Esophagus squamous epithelium (tissue), 4 donors: ENCODE data around the gene KDELR3.

Source experiments
- POLR2A ChIP-seq, 4 donors: fragments of 450-650 bp; IDR thresholded peaks; one replicate each; pipeline ENCODE4 v1.6.1; 2017; ENCODE audit warnings: antibody characterized with exemption in 4 of 4, mild to moderate bottlenecking in 4 of 4, moderate library complexity in 3 of 4
- TF ChIP-seq, protein P1 (sequence below), 6 experiments: fragments of 450-650 bp in 4 of 6; fragments of 200-600 bp in 2 of 6; sonication (generic) in 2 of 6; IDR thresholded peaks; one replicate each; pipeline ENCODE4 v1.5.1; 2016 to 2019; ENCODE audit warnings: antibody characterized with exemption in 6 of 6, mild to moderate bottlenecking in 4 of 6, moderate library complexity in 4 of 6

GRCh38 chr22:38451864-38452263 is 16.0 kb upstream of the KDELR3 start:
- TF ChIP-seq, protein P1, sequence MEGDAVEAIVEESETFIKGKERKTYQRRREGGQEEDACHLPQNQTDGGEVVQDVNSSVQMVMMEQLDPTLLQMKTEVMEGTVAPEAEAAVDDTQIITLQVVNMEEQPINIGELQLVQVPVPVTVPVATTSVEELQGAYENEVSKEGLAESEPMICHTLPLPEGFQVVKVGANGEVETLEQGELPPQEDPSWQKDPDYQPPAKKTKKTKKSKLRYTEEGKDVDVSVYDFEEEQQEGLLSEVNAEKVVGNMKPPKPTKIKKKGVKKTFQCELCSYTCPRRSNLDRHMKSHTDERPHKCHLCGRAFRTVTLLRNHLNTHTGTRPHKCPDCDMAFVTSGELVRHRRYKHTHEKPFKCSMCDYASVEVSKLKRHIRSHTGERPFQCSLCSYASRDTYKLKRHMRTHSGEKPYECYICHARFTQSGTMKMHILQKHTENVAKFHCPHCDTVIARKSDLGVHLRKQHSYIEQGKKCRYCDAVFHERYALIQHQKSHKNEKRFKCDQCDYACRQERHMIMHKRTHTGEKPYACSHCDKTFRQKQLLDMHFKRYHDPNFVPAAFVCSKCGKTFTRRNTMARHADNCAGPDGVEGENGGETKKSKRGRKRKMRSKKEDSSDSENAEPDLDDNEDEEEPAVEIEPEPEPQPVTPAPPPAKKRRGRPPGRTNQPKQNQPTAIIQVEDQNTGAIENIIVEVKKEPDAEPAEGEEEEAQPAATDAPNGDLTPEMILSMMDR (IDR thresholded peaks at IDR 0.05) = no peak
- TF ChIP-seq POLR2A (IDR thresholded peaks at IDR 0.05) = no peak
